Measurements from ENCODE around the gene PALM2AKAP2.

Gene PALM2AKAP2

GRCh38 chr9:109779711-109780452 is at the start of gene PALM2AKAP2:
Gene PALM2AKAP2 (plus strand): TSS chr9:109780198. CDS start chr9:109780489, 291 bp downstream.
- DNase-seq, result peak; percentile 67 to 75

DNA sequence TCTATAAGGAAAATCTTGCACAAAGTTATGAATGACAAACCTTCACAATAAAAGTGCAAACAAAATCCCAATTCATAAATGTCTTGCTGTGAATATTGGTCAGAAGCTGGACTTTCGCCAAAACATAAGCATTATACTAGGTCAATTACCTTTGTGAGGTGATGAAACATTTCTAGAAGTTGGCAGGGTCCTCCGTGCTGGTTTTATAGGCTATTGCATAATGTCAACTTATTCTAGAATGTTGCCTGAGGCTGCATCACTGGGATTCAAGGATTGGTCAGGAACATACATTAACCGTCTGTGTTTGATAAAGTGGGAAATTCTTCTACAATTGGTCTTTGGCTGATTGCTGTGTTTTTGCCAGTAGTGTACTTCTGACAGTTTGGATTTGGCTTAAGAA is 49.8 kb upstream of the PALM2AKAP2 start:
- peak in 1 of 2 experiments; percentile 21 for DNase-seq

DNA sequence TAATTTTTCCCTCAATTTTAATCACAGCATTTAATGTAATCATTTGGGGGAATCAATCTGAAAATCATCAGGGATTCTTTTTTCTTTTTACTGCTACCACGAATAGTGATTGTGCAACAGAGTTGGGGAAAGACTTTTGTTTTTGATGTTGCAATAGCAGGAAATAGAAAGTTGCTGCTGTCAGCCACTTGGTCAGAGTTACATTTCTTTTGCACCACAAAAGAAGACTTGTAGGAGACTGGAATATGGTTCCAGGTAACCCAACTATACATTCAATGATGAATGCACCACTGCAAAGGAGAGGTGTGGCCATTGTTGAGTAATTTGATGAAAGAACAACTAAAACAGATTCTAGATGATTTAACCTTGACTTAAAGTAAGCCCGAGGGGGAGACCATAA is 46.3 kb upstream of the PALM2AKAP2 start:
- no peak for DNase-seq

DNA sequence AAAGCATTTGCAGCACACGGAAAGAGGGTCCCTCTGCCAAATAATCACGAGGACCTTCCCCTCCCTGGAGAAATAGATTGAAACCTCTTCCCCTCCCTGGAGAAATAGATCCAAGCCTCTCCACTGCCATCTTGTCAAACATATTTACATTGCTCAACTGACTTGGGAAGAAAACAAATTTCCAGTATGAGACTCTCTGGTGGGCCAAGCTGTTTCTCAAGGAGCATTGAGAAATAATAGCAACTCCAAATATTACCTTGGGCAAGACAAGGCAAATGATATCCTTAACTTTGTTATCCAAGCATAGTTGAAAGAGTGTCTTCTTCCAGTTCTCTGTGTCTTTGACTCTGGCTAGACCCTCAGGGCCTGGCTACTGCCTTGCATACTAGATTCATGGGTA is 45.2 kb upstream of the PALM2AKAP2 start:
- no peak for DNase-seq

DNA sequence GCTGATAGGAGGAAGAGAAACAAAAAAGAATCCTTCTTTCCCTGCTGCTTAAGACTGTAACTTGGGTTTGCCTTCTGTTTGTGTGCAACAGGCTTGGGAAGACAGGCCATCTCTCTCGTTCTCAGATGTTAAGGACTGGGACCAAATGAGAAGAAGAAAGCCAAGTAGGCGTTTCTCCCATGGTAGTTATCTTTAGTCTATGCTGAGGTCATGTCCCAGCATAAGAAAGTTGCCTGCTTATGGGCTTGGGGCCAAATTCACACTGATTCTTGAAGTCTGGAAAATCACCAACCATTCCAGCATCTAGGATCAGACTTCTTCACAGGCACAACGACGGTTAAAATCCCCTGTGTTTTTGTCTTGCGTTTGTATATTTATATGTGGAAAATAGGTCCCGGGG is 44.2 kb upstream of the PALM2AKAP2 start:
- no peak for DNase-seq

DNA sequence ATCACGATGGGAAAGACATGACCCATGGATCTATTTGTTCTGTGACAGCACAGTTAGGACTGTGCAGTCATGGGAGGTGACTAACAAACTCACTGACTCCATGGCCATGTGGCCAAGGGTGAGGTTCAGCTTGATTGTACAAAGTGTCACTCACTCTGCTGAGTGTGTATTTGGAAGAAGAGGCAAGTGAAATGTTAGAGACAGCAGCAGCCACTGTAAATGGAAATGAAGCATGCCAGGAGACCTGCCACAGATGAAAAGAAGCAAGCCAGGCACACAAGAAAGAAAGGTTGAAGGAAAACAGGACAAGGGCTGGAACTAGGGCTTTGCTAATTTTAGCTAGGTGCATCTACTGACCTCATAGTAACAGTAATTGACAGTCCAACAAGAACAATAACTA is 42.7 kb upstream of the PALM2AKAP2 start:
- DNase-seq, result no peak

- DNase-seq, result no peak
These were observed 40.2 kb upstream of the PALM2AKAP2 start for GRCh38 chr9:109739760-109740159.

GRCh38 chr9:109742776-109743348 is 37.1 kb upstream of the PALM2AKAP2 start:
- DNase-seq, result no peak

GRCh38 chr9:109743696-109744095 is 36.3 kb upstream of the PALM2AKAP2 start:
- DNase-seq, result no peak

- no peak for DNase-seq
These were observed 34.4 kb upstream of the PALM2AKAP2 start for GRCh38 chr9:109745335-109746283.

- no peak for DNase-seq
These were observed 28.7 kb upstream of the PALM2AKAP2 start for GRCh38 chr9:109751253-109751652.

GRCh38 chr9:109753308-109753707 is 26.7 kb upstream of the PALM2AKAP2 start:
- DNase-seq, result no peak

DNA sequence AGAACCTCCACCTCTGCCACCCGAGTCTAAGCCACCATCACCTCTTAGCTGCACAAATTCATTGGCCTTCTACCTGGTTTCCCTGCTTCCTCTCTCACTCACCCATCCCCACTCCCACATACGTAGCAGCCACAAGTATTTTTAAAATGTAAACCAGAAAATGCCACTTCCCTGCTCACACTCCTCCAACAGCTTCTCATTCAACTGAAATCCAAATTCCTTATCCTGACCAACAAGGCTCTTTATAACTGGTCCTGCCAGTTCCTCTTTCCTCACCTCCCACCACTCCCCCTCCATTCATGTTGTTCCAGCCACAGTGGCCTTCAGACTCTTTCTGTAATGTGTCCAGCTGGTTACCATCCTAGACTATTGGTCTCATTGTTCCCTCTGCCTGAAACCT is 25.0 kb upstream of the PALM2AKAP2 start:
- no peak for DNase-seq

DNA sequence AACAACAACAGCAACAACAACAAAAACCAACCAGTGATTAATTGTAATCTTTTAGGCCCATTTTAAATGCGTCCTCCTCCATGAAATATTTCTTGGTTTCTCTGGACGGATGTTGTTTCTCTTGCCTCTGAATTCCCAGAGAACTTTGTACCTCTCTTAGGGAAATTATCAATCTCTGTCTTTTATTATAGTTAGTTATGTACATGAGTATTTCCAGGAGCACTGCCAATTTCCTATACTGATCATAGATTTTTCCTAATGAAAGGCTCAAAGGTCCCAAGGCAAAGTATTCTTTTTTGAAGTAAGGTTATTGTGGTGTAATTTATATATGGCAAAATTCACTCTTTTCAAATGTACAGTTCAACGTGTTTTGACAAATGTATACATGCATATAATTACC is 20.4 kb upstream of the PALM2AKAP2 start:
- DNase-seq, result no peak

- DNase-seq, result no peak
These were observed 14.7 kb upstream of the PALM2AKAP2 start for GRCh38 chr9:109765278-109765677.

DNA sequence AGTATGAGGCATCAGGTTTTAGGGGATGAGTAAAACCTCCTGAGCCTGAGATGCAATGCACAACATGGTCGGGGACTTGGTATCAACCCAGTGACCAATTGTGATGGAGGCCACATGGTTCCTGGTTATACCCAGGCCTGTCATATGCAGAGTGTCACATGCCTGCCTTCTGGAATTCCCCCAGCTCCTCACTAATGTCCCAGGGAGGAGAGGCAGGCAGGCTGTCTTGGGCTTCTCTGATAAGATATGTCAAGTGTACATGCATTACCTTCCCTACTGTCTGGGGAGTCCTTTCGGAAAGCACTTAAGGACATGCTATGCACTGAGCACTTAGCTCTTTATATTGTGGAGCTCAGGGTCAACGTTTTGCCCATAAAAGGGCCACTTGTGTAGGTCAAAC is 14.2 kb upstream of the PALM2AKAP2 start:
- no peak for DNase-seq

GRCh38 chr9:109766351-109766750 is 13.6 kb upstream of the PALM2AKAP2 start:
- no peak for DNase-seq

GRCh38 chr9:109767404-109767803 is 12.6 kb upstream of the PALM2AKAP2 start:
- no peak for DNase-seq

DNA sequence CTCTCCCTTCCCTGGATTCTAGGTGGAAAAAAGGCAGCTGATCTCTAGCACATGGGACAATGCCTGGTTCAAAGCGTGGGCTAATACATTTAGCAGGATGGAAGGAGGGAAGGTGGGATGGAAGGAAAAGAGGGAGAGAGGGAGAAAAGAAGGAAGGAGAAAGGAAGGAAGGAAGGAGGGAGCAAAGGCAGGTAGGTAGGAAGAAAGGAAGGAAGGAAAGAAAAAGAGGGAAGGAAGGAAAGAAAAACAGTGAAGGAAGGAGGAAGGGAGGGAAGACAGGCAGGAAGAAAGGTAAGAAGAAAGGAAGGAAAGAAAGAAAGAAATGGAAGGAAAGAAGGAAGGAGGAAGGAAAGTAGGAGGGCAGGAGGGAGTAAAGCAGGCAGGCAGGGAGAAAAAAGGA is 12.2 kb upstream of the PALM2AKAP2 start:
- DNase-seq, result no peak

GRCh38 chr9:109769250-109769649 is 10.7 kb upstream of the PALM2AKAP2 start:
- DNase-seq, result no peak

DNA sequence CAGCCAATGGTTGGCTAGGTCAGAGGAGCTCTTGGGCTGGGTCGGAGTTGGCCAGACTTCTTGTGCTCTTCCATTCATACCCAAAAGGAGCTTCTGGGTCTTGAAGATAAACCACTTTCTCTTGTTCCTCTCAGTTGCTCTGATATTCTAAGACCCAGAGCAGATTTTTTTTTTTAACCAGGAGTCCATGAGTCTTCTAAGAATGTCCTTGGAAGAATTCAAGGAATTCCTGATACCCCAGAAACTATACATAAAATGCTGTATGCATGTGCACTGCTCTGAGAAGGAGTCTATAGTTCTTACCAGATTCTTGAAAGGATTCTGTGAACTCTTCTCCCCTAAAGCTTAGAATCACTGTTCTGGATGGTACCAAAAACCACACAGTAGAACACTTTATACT is 9.9 kb upstream of the PALM2AKAP2 start:
- DNase-seq, result no peak

DNA sequence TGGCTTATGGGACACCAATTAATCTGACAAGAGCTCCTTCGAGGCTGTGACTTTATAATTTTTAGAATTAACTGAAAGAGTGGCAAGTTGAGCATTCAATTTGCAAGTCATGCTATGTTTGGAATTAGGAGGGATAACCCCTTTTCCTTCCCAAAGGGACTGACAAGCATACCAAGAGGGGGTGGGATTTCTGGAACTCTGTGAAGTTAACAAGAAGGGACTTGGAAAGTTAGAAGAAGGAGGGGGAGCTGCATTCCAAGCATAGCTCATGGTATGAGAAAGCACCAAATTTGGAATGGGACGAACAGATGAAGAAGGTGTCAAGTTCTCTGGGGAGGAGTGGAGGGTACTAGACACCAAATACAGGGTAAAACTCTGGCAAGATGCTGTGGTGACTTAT is 8.9 kb upstream of the PALM2AKAP2 start:
- no peak for DNase-seq

GRCh38 chr9:109771796-109772531 is 8.0 kb upstream of the PALM2AKAP2 start:
- no peak for DNase-seq
